ENCODE results near the gene LCN10. TPM values are rescaled to one million over a fixed set of nuclear protein-coding genes. Genes with fewer than 3 reads are reported as not detected.

LCN10 gene
- total and polyA plus RNA-seq, 9 of the 15 experiments (the other 6 are each of a cell fraction or from before 2014, with no cell fraction given), result 0.10 to 0.21 (median 0.14) TPM; not detected in 6

GRCh38 chr9:136784997-136785361 lies 42.2 kb upstream of the LCN10 start (continued):
- TF ChIP-seq ZNF318 (IDR thresholded peaks at IDR 0.05; ENCODE audit: borderline replicate concordance in 1 of 2, low read depth in 1 of 2) (peak in 1 of 2 experiments; percentile 39; a peak in 1 of 4 replicates), MAFK (IDR thresholded peaks at IDR 0.05; ENCODE audit: low read length) (no peak), ZNF212 (CRISPR knock-in tag; IDR thresholded peaks at IDR 0.05) (no peak), ZNF586 (CRISPR knock-in tag; conservative IDR thresholded peaks at IDR 0.05) (no peak), ZBTB12 (CRISPR knock-in tag; IDR thresholded peaks at IDR 0.05) (no peak), FOXK2 (conservative IDR thresholded peaks at IDR 0.05 in 1 of 2, IDR thresholded peaks at IDR 0.05 in 1 of 2; ENCODE audit: low read depth in 2 of 2) (peak; percentile 79), BRF2 (IDR thresholded peaks at IDR 0.05; ENCODE audit: borderline replicate concordance, insufficient read depth, insufficient read length) (no peak), UBTF (IDR thresholded peaks at IDR 0.05; ENCODE audit: borderline replicate concordance in 1 of 2, low read depth in 2 of 2, low read length in 2 of 2) (no peak), CEBPB (tag; IDR thresholded peaks at IDR 0.05) (no peak), TCFL5 (CRISPR knock-in tag; conservative IDR thresholded peaks at IDR 0.05) (no peak), ZNF398 (CRISPR knock-in tag; IDR thresholded peaks at IDR 0.05) (no peak), NFXL1 (CRISPR knock-in tag; IDR thresholded peaks at IDR 0.05) (no peak)
